Neural crest cell (in vitro differentiated cells): ENCODE results near the gene AHNAK. TPM values are rescaled to one million over a fixed set of nuclear protein-coding genes. Genes with fewer than 3 reads are reported as not detected.

ENCODE experiments used
- DNase-seq: peaks from one replicate; pipeline ENCODE4 v3.0.0; 2021; ENCODE audit warnings: low read depth, mixed read lengths, low spot score
- H3K27ac Mint-ChIP-seq: one replicate; pipeline ENCODE4 v1.8.0; 2021; ENCODE audit warnings: mild to moderate bottlenecking, mixed read lengths; ENCODE audit not compliant: unreplicated experiment
- H3K27me3 Mint-ChIP-seq: 2 replicates; pipeline ENCODE4 v1.8.0; 2021; ENCODE audit warnings: low read depth, mild to moderate bottlenecking, mixed read lengths
- H3K36me3 Mint-ChIP-seq: 2 replicates; pipeline ENCODE4 v1.8.0; 2021; ENCODE audit warnings: low read depth, mild to moderate bottlenecking, mixed read lengths
- H3K4me1 Mint-ChIP-seq: 2 replicates; pipeline ENCODE4 v1.8.0; 2021; ENCODE audit warnings: mixed read lengths
- H3K4me3 Mint-ChIP-seq: one replicate; pipeline ENCODE4 v1.8.0; 2021; ENCODE audit warnings: mild to moderate bottlenecking, mixed read lengths
- H3K9me3 Mint-ChIP-seq: 2 replicates; pipeline ENCODE4 v1.8.0; 2021; ENCODE audit warnings: mixed read lengths
- CTCF ChIP-seq: fragments of 200-600 bp; sonication (generic); conservative IDR thresholded peaks from 2 replicates; pipeline ENCODE4 v1.5.0; 2021; ENCODE audit warnings: antibody characterized with exemption, mild to moderate bottlenecking
- total RNA-seq: library from RNA; stranded (reverse); gene quantifications from 2 replicates; pipeline ENCODE4 v1.2.1, GENCODE V29; 2021

Gene AHNAK
- total RNA-seq, 1 donor from 2014 or later, result 0.65 TPM

- TF ChIP-seq CTCF, result no peak
- peaks cover 9% of the 10 kb centered on the region for H3K4me1 Mint-ChIP-seq
- H3K27me3 Mint-ChIP-seq, result peaks cover 9% of the 10 kb centered on the region
- no peaks in the 10 kb centered on the region for H3K9me3 Mint-ChIP-seq
- no peak for DNase-seq
- no peaks in the 10 kb centered on the region for H3K36me3 Mint-ChIP-seq
- peak overlapping the region; percentile 57 for H3K27ac Mint-ChIP-seq
- H3K4me3 Mint-ChIP-seq, result no peak overlapping the region
Measured at GRCh38 chr11:62418136-62418535, 128.5 kb downstream of the AHNAK start.

- no peak overlapping the region for H3K27ac Mint-ChIP-seq
- H3K27me3 Mint-ChIP-seq, result no peaks in the 10 kb centered on the region
- no peak for TF ChIP-seq CTCF
- H3K4me1 Mint-ChIP-seq, result peaks cover 9% of the 10 kb centered on the region
- no peak overlapping the region for H3K4me3 Mint-ChIP-seq
- no peaks in the 10 kb centered on the region for H3K36me3 Mint-ChIP-seq
- no peak for DNase-seq
- no peaks in the 10 kb centered on the region for H3K9me3 Mint-ChIP-seq
Measured at GRCh38 chr11:62416596-62416995, 130.0 kb downstream of the AHNAK start.

GRCh38 chr11:62413060-62413696 is 133.4 kb downstream of the AHNAK start:
- peaks cover 9% of the 10 kb centered on the region for H3K4me1 Mint-ChIP-seq
- H3K9me3 Mint-ChIP-seq, result no peaks in the 10 kb centered on the region
- no peak for DNase-seq
- H3K4me3 Mint-ChIP-seq, result no peak overlapping the region
- H3K36me3 Mint-ChIP-seq, result no peaks in the 10 kb centered on the region
- H3K27me3 Mint-ChIP-seq, result no peaks in the 10 kb centered on the region
- TF ChIP-seq CTCF, result no peak
- H3K27ac Mint-ChIP-seq, result no peak overlapping the region

- Mint-ChIP-seq H3K27ac (no peak overlapping the region), H3K27me3 (no peaks in the 10 kb centered on the region), H3K4me1 (peaks cover 4% of the 10 kb centered on the region), H3K9me3 (no peaks in the 10 kb centered on the region), H3K4me3 (no peak overlapping the region), H3K36me3 (no peaks in the 10 kb centered on the region)
- no peak for DNase-seq
- no peak for TF ChIP-seq CTCF
Measured at GRCh38 chr11:62411524-62411923, 135.1 kb downstream of the AHNAK start.

GRCh38 chr11:62410972-62411371 is 135.6 kb downstream of the AHNAK start:
- Mint-ChIP-seq H3K27ac (no peak overlapping the region), H3K4me3 (no peak overlapping the region), H3K36me3 (no peaks in the 10 kb centered on the region), H3K27me3 (no peaks in the 10 kb centered on the region), H3K9me3 (no peaks in the 10 kb centered on the region), H3K4me1 (no peaks in the 10 kb centered on the region)
- DNase-seq, result no peak
- no peak for TF ChIP-seq CTCF
